Measurements from ENCODE around the gene ANKS1B.

Gene ANKS1B

GRCh38 chr12:98714426-98714825, 1270.3 kb downstream of the ANKS1B start:
- Histone ChIP-seq H3K9me3 (ENCODE audit: control insufficient read depth, insufficient read depth, low read depth, low read length) (no peaks in the 10 kb centered on the region), H3K4me1 (ENCODE audit: control insufficient read depth, insufficient read depth, low read length) (no peaks in the 10 kb centered on the region), H3K27ac (ENCODE audit: extremely low read depth, low read depth, low read length) (no peak overlapping the region), H3K36me3 (ENCODE audit: control insufficient read depth in 2 of 2, insufficient read depth in 1 of 2, low read length in 2 of 2) (peaks cover 5 to 48% of the 10 kb centered on the region in 2 experiments; a peak in 2 of 3 replicates), H3K4me3 (ENCODE audit: low read depth, low read length) (no peak overlapping the region)
- ChIA-PET CTCF (interaction anchor here (0.6 kb wide), 1 partner anchor 1227 kb away, joined by 3 read pairs; no protein-coding TSS in a partner anchor), POLR2A (no interaction called here)
- TF ChIP-seq GLI2 (tag by site-specific recombination; IDR thresholded peaks at IDR 0.05; ENCODE audit: borderline replicate concordance, low read depth) (no peak), ZNF670 (tag by site-specific recombination; IDR thresholded peaks at IDR 0.05; ENCODE audit: low read depth) (no peak), ZNF621 (tag by site-specific recombination; IDR thresholded peaks at IDR 0.05) (no peak), ZNF660 (tag by site-specific recombination; IDR thresholded peaks at IDR 0.05) (no peak), CTCF (tag by site-specific recombination; IDR thresholded peaks at IDR 0.05) (no peak), ZNF169 (tag by site-specific recombination; IDR thresholded peaks at IDR 0.05) (no peak), ZFHX2 (tag by site-specific recombination; conservative IDR thresholded peaks at IDR 0.05) (no peak), ZBTB6 (tag by site-specific recombination; IDR thresholded peaks at IDR 0.05) (no peak)

DNA sequence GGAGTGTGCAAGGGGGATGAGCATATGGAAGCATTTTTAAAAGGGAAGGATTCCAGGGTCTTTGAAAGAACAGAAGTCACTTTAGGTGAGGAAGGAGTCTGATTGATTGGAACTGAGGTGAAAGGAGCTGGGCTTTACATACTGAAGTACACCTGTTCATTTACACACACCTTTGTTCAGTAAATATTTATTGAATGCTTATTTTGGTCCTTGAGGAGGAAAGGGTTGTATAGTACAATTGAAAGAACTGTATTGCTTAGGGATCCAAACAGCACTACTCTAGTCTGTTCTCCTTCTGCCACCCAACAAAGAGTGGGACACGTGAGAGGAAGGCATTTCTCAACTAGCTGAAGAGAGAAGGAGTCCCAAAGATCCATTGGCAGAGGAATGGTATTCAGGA, 1275.7 kb downstream of the ANKS1B start:
- H3K9me3 ChIP-seq (ENCODE audit: control insufficient read depth, insufficient read depth, low read depth, low read length) = no peaks in the 10 kb centered on the region
- CTCF ChIA-PET = interaction anchor here (0.9 kb wide), 1 partner anchor 1619 kb away, joined by 4 read pairs; no protein-coding TSS in a partner anchor
- POLR2A ChIA-PET = no interaction called here

More for the DNA sequence above, 1275.7 kb downstream of the ANKS1B start:
- Histone ChIP-seq H3K4me3 (ENCODE audit: low read depth, low read length) (no peak overlapping the region), H3K36me3 (ENCODE audit: control insufficient read depth in 2 of 2, insufficient read depth in 1 of 2, low read length in 2 of 2) (peaks cover 8 to 61% of the 10 kb centered on the region in 2 experiments), H3K4me1 (ENCODE audit: control insufficient read depth, insufficient read depth, low read length) (no peaks in the 10 kb centered on the region), H3K27ac (ENCODE audit: extremely low read depth, low read depth, low read length) (no peak overlapping the region)
- no peak for TF ChIP-seq ZNF398 (tag by site-specific recombination; IDR thresholded peaks at IDR 0.05)
- TF ChIP-seq ZNF223 (tag by site-specific recombination; IDR thresholded peaks at IDR 0.05) = no peak
- no peak for TF ChIP-seq ZNF558 (tag by site-specific recombination; IDR thresholded peaks at IDR 0.05)
- TF ChIP-seq REST (tag by site-specific recombination; IDR thresholded peaks at IDR 0.05) = no peak
- no peak for TF ChIP-seq SP3 (tag by site-specific recombination; IDR thresholded peaks at IDR 0.05)
- TF ChIP-seq GLI4 (tag by site-specific recombination; IDR thresholded peaks at IDR 0.05) = no peak
- TF ChIP-seq ZNF510 (tag by site-specific recombination; IDR thresholded peaks at IDR 0.05; ENCODE audit: insufficient replicate concordance) = no peak
- no peak for TF ChIP-seq ZNF121 (tag by site-specific recombination; IDR thresholded peaks at IDR 0.05)

Data from HEK293 (cell line).